Kasumi-1 (cell line): Measurements from ENCODE around the gene VPS72.
A peak's percentile ranks its signal among the peaks of the same experiment; 100 is the strongest.
"Not testable (repeated sequence)": the region's sequence is repeated elsewhere in the genome, so short reads cannot be mapped to it uniquely, and the experiment has no call there.

Source experiments
- DNase-seq, 2 experiments: peaks; one replicate each; lab custom pipeline; 2025; lab: John Stamatoyannopoulos, UW

The VPS72 gene, protein sequence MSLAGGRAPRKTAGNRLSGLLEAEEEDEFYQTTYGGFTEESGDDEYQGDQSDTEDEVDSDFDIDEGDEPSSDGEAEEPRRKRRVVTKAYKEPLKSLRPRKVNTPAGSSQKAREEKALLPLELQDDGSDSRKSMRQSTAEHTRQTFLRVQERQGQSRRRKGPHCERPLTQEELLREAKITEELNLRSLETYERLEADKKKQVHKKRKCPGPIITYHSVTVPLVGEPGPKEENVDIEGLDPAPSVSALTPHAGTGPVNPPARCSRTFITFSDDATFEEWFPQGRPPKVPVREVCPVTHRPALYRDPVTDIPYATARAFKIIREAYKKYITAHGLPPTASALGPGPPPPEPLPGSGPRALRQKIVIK

GRCh38 chr1:151189637-151190445 lies at the start of gene VPS72:
VPS72 (minus strand) TSS chr1:151190197; CDS start chr1:151190121, 76 bp downstream.
- peak; percentile 96 to 97 for DNase-seq

DNA sequence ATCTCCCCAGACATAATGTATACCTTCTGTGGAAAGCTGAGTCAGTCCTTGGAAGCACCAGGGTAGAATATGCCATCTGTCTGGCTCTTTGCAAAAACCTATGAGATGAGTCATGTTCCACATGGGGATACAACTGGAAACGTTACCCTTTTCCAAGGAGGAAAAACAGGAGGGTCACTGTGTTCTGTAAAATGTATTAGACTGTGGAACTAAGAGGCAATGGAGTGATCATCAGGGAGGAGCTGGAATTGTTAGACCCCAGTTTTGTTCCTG lies 48.4 kb upstream of the VPS72 start:
- DNase-seq: no peak

GRCh38 chr1:151237678-151238466 lies 47.9 kb upstream of the VPS72 start:
- DNase-seq: no peak

DNA sequence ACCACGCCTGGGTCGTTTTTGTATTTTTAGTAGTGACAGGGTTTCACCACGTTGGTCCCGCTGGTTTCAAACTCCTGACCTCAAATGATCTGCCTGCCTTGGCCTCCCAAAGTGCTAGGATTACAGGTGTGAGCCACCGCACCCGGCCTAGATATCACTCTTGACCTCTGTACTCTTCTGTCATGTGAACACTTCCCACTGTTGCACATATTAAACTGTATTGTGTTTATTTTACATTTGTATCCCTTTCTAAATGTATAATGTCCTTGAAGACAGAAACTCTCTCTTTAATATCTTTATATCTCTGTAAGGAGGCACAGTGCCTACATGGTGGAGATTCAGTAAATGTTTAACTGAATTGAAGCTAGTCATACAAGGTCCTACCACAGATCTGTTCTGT lies 45.2 kb upstream of the VPS72 start:
- no peak for DNase-seq

DNA sequence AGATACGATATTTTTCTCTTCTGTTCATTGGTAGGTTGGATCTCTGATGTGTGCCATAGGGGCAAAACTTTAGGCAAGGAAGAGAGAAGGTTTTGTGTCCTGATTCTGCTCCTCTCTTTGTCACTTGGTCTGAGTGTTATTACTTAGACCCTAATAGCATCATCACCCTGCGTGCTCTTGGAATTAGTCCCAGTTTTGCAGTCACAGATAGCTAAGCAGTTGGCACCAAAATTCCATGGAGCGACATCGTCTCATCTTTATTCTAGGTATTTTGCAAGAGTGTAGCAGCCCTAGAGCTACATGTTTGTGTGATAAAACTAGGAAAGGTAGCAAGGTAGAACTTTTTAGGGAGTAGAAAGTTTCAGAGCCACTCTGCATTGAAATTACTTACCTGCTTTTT lies 32.1 kb upstream of the VPS72 start:
- no peak for DNase-seq

- no peak for DNase-seq
These were observed 31.6 kb upstream of the VPS72 start for GRCh38 chr1:151221616-151222015.

- no peak for DNase-seq
These were observed 23.6 kb upstream of the VPS72 start for GRCh38 chr1:151213560-151213959.

- DNase-seq: no peak
These were observed 22.1 kb upstream of the VPS72 start for GRCh38 chr1:151211972-151212705.

DNA sequence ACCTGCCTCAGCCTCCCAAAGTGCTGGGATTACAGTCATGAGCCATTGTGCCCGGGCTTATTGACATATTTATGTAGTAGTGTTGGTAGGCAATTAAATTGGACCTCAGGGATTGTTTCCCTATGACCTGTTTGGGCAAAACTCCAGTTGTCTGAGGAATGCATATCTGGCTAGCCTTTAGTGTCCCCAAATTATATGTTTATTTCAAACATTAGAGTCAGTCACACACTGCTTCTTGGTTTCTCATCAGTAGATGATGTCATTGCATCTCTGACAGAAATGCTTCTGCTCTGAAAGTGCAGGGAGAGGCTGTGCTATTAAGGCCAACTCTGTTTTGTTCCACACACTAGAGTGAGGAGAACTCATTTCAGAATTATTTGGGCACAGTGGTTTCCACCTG lies 20.8 kb upstream of the VPS72 start:
- DNase-seq: no peak

- DNase-seq: not testable (repeated sequence)
These were observed 15.5 kb upstream of the VPS72 start for GRCh38 chr1:151205381-151205965.

- no peak for DNase-seq
These were observed 10.0 kb upstream of the VPS72 start for GRCh38 chr1:151199873-151200581.

DNA sequence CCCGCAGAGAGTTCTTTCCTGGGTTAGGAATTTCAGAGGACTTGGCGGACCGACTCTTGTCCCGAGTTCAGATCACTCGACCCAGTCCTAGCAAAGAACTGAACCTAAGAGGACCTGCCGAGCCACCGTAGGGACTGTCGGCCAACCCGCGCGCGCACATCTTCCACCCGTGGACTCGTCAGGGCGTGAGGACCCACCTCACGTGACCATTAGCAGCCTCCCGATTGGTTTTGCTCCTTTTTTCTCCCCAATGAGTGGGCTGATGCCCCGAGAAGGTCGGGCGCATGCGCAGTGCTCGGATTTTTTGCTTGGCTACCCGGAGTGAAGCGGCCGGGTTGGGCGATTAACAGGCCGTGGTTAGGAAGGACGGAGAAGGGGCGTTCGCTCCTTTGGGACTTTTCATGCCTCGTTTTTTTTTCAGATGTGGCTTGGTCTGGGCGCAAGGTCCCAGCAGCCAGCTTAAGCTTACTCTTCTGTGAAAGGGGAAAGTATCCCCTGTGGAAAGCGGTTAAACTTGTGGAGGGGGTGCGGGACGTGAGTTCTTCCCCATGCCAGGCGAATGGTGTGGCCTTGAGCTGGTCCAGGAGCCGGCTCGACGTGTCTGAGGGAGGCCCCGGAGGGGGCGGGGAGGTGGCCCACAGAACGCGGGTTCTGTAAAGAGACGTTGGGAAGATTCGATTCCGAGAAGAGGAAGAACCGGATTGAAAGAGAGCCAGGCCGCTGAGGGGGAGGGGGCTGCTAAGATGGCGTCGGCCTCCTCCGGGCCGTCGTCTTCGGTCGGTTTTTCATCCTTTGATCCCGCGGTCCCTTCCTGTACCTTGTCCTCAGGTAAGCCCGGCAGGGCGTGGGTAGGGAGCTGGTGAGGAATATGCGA lies 8.5 kb upstream of the VPS72 start, which contains the start of gene PIP5K1A:
Gene PIP5K1A (plus strand): TSS at position 299 of the 874 bp plus-strand sequence. CDS start 445 bp downstream, at position 744.
- DNase-seq: peak; percentile 98 to 99

- DNase-seq: no peak
These were observed 7.9 kb upstream of the VPS72 start for GRCh38 chr1:151197863-151198253.

DNA sequence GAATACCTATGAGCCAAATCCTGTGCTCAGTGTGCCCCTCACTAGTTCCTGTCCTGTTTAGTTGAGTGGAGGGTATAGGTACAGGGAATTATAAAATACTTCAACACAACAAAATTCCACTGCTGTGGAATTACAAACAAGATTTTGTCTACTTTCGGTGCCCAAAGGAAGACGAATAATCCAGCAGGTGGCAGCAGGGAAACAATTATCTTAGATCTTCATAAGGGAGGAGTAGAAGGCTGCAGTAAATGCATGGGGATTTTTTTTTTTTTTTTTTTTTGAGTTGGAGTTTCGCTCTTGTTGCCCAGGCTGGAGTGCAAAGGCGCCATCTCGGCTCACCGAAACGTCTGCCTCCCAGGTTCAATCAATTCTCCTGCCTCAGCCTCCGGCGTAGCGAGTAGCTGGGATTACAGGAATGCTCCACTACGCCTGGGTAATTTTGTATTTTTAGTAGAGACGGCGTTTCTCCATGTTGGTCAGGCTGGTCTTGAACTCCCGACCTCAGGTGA lies 6.3 kb upstream of the VPS72 start:
- DNase-seq: peak; percentile 90 to 93

DNA sequence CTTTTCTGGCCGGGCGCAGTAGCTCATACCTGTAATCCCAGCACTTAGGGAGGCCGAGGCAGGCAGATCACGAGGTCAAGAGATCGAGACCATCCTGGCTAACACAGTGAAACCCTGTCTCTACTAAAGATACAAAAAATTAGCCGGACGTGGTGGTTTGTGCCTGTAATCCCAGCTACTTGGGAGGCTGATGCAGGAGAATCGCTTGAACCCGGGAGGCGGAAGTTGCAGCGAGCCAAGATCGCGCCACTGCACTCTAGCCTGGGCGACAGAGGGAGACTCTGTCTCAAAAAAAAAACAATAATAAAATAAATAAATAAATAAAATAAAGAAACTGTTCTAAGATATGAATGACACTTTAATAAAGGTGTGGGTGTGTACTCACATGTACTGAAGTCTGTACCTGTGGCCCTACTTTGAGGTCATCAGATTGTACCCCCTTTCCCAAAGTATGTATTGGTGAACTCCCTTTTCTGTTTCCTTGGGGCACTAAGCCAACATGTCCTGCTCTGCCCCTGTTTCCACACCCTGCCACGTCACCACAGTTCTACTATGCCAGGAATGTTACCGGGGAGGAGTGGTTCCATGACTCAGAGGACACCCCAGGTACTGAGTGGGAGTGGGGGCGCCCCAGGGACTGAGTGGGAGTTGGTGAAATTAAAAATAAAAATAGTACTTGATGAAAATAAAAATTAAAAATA lies 5.0 kb upstream of the VPS72 start:
- DNase-seq: not testable (repeated sequence)

DNA sequence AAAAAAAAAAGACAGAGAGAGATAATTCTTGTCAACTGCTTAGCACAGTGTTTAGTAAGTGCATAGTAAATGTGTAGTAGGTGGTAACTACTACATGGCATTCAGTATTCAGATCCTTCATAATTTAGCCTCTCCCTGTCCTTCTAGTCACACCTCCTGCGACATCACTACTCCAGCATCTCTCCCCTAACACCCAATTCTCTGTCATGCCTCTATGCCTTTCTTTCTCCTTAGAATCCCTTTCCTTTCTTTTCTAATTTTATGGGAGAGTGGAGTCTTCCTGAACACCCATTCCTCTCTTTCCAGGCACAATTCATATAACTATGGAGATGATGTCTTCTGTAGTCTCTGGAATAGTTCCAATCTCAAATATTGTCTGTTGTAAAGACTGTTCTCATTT lies 3.9 kb upstream of the VPS72 start:
- DNase-seq: no peak

DNA sequence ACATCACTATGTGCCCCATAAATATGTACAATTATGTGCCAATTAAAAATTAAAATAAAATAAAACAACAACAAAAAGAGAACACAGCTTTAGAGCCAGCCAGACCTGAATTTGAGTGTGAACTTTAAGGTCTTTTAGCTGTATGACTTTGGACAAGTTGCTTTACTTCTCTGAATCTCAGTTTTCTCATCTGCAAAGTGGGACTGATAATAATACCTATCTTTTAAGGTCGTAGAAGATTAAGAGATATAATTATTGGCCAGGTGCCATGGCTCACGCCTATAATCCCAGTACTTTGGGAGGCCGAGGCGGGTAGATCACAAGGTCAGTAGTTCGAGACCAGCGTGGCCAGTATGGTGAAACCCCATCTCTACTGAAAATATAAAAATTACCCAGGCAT lies 3.3 kb upstream of the VPS72 start:
- DNase-seq: no peak

- DNase-seq: no peak
These were observed 2.0 kb upstream of the VPS72 start for GRCh38 chr1:151192047-151192446.

- not testable (repeated sequence) for DNase-seq
These were observed 1.3 kb downstream of the VPS72 start for GRCh38 chr1:151188667-151189066.
